Right forelimb (tissue), 1 donor: Measurements from ENCODE around the gene SNUPN.

ENCODE experiments used
- DNase-seq: peaks from one replicate; pipeline ENCODE4 v3.0.0-alpha.2; 2018

Gene SNUPN

DNA sequence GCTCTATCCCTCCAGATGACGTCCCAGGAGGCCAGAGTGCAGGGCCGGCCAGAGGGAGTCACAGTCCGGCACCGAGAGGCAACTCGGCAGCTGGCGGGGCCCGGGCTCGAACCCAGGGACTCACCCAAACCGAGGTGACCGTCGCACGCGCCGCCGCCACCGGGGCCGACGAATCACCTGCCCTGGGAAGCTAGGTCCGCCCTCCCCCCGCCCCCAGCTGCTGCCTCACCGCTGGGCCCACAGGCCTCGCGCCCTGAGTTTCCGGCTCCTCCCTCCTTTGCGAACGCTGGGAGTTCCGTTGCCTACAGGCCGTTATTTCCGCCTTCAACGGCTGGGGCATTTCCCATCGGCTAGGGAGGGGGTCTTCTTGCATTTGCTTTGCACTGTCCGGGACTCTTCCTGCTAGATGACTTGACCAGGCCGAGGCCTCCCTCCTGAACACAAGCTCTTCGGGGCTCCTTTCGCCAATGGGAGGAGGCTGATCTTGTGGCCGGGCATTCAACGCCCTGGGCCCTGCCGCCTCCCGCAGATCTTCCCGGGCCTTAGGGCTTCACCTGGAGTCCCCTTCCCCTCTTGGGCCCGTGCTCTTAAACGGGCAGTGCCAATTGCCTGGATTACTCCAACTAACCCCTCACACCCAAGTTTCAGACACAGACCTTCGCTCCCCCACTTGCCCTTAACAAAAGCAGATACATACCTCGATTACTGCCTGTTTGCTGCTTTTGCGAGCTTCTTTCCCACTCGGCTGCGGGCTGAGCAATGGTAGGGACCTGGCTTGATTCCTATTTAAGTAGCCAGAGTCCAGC lies at the start of gene SNUPN:
SNUPN (minus strand) TSS at position 184 of the 806 bp plus-strand sequence. CDS start 4,674 bp downstream, outside the sequence.
- DNase-seq: peak; percentile 96

DNA sequence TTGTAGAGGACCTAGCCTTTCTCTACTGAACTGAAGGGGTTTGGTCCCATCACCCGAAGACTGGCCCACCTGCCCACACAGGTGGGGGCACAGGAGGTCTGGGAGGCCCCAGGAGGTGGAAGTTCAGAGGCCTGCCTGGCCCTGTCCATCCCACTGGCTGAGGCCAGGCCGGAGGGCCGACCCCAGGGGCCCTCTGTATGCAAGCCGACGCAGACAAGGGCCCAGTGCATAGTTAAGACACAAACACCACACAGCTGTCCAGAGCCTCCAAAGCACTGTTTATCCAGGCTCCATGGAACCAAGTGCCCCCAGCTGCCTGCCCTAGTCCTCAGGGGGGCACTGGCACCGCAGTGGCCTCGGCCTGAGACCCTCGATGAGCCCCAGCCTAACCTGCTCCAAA lies 48.8 kb upstream of the SNUPN start:
- no peak for DNase-seq

DNA sequence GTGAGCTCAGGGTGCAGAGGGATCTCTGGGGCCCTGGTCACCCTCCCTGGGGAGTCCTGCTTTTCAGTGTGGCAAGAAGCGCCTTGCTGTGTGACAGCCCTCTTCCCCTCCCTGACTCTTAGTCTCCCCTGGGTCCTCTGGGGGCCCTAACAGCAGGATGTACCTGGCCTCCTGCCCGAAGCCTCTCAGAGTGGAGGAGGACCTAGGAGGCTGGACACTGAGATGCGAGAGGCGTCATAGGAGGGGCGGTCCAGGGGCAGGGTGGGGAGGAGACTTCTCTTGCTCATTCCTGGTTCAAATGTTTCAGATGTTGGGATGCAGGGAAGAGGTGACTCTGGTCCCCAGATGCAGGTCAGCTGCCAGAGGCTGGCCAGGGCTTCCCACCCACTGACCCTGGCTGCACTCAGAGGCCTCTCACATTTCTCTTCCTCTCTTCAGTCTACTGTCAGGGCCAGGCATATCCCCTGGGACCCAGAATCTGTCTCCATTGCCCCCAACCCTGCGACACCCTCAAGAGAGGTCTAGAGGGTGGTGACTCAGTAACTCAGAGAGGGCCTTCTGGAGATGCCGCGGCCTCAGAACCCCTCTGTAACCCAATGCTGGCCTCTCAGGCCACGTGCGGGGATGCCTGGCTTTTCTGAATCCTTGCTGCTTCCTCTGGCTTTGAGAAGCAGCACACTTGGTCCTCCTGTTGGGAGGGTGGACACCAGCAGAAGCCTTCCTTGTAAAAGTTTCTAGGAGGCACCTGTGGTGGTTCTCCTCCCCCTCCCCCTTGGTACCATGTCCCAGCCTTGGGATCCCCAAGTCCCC lies 48.1 kb upstream of the SNUPN start:
- DNase-seq: peak; percentile 85

DNA sequence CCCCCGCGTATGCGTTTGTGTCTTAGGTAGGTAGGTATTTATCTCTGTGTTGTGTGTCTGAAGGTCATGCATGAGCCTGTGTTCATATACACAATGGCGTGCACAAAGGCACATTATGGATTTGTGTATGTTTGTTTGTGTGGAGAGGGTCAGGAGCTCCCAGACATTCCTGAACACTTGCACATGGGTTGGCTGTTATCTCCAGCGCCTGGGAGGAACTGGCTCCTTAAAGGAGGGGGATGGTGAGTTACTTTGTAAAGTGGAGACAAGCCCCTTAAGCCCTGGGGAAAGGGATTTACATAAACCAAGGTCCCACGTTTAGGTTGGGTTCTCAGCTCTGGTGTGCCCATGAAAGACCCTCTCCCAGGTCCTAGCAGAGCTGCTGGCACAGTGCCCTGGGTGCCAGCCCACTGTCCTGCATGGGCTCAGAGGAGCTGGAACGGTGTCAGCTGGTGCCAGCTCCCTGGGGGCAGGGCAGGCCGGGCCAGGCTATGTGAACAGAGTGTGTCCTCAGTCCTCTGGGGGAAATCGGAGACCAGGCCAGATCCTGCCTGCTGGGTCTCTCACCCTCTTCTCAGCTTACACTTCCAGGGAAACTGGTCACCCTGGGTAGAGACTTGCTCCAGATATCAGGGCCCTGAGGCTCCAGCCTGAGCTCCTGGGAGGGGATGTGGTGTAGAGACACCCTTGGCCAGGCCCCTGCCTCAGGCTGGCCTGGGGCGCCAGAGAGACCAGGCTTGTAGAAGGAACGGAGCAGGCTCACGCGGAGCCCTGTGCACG lies 47.3 kb upstream of the SNUPN start:
- peak; percentile 72 for DNase-seq

DNA sequence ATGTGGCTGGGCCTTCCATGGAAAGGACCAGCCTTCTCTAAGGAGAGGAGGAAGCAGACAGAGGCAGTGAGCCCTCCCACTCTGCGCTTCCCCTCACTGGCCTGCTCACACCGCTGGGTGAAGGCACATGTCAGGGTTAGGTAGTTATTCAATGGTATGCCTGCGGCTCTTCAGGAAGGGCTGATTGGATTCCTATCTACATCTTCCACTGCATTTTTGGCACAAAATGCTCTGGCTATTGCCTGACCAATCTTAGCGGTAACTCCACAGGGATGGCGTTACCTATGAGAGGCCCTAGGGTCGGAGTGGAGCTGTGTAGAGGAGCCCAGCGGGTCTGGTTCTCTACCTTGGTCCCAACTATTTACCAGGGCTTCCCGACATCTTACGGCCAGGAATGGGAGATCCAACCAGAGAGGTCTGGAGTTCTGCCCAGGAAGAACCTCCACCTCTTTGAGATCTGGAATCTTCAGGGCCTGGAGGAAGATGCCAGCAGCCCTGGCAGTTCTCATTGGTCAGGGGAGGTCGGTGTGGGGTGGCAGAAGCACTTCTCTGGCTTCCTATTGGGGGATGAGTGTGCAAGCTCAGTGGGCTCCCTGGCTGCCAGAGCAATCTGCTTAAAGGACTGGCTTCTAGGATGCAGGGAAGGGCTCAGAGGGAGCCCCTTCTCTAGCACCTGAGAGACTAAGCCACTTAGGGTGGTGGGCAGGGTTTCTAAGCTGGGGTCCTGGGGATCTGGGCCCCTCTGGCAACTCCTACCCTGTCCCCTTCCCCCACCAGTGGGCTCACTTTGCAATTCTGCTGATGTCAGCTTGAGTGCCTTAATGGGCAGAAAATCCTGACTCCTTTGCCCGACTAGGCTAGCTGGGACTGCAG lies 46.4 kb upstream of the SNUPN start:
- DNase-seq: no peak

DNA sequence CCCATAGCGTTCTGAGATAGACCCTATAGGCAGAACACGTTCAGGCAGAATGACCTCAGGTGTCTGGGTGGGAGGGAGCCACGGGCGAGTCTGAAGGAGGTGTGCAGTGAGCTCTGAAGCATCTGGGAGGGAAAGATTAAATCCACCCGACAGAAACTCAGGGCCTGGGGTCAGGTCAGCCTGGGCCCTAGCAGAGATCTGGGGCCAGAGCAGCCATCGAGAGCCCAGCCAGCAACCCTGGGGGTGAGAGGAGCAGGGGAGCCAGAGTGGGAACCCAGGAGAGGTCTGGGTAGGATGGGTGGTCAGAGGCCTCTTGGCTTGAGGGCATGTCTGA lies 44.3 kb upstream of the SNUPN start:
- no peak for DNase-seq

DNA sequence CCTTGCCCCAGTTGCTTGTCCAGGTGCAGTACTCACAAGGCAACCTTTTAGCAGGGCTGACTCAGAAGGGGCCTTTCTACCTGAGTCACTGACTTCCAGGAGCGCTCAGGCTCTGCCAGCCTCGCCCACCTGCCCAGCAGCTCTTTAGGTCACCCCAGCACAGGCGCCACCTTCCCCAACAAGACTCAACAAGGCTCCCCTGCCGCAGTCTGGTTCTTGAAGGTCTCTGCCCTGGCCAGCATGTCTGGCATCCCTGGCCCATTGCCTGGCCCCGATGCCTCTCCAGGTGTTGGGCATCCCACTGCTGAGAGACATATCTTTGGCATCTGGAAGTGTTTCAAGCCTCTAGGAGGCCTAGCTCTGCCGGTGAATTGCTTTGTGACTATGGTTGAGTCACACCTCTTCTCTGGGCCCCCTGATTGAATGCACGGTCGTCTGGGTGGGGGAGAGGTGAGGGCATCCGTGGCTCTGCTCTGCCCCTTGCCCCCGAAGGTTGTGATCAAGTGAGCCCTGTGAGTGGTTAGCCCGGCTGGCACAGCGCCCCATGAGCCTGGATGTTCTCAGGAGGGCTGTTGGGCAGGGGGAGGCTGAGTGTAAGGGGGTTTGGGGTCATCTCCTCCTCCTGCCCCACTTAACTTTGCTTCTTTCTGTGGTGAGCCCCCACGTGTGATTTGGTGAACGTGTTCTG lies 43.8 kb upstream of the SNUPN start:
- DNase-seq: no peak

DNA sequence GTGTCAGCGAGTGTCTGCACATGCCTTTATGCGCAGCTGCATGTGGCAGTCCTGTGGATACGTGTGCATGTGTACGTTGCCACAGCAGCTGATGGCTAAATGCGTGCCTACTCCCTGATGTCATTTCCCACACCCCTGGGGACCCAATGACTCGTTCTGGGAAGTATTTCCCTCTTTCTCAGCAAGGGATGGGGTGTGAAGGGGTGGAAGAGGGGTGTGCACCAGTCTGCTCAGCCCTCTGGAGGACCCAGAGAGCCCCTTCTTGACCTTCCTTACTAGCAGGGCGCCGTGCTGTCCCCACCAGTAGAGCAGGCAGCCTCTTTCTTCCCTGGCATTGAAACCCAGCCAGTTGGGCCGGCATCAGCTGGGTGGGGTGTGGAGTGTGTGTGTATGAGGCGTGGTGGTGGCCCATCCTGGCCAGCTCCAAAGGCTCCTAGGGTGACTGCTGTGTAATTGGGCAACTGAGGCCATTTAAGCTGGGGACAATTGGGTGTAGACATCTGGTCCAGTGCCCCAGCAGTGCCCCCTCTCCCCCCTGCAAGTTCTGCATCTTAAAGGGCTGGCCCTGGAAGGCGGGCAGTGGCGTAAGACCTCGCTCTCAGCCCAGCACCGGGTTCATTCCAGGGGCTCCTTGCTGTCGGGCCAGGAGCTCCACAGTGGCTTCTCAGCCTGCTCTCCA lies 41.4 kb upstream of the SNUPN start:
- peak; percentile 77 for DNase-seq

DNA sequence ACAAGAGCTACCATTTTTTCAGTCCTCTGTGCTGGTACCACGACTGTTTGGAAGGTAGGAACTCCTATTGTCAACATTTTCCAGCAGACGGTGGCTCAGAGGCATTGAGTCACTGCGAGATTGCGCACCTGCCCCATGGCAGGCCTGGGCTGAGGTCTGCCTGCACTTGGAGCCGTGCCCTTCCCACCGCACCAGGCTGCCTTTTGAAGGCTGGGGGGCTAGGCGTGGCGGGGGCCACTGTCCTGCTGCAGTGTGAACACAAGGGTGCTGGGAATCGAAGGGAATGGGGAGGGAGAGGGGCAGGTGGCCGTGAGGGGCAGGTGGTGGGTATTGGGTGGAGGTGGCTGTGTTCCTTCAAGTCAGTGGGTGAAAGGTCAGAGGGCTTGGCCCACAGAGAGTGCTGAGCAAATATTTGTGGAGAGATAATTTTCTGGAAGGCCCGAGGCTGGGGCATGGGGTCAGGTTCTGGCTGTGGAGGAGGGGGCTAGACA lies 38.5 kb upstream of the SNUPN start:
- DNase-seq: no peak

DNA sequence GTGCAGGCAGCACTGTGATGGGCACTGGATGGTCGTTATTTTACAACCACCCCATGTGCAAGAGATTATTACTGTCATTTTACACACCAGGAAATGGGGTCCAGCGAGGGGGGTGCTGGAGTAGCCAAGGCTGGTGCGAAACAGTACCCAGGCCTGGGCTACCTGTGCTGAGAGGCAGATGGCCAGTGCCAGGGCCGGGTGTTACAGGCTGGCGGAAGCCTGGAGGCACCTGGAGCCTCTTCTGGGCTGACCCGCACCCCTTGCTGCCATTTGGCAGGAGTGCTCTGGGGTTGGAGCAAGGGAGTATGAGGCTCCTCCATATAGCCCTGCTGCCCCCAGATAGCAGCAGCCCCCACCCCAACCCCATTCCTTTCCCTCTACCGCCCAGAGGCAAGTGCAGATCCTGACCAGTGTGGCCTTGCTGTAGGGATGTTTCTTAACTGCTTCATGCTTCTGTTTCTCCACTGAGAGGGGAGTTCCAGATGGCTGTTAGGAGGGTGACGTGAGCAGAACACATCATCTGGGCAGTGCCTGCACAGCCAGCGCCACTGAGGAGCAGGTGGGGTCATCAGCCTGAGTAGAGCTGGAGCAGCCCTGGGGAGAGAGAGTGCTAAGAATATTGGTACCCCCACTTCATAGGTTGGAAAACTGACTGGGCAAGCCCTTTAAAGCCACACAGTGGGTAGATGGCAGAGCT lies 37.4 kb upstream of the SNUPN start:
- no peak for DNase-seq

DNA sequence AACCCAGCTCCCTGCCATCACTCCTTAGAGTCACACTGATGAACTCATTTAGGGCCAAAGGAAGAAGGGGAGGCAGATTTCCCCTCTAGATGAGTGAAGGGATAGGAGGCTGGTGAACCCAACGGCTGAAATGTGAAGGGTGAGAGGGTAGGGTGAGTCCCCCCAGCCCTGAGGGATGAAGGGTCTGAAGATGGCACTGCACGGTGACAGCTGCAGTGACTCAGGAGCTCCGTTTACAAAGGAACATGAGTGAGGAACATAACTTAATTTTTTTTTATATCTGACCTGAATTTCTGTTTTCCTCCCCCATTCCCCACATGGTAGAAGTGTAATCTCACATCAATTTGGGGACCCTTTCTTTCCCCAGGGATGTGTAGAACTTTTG lies 36.2 kb upstream of the SNUPN start:
- no peak for DNase-seq

DNA sequence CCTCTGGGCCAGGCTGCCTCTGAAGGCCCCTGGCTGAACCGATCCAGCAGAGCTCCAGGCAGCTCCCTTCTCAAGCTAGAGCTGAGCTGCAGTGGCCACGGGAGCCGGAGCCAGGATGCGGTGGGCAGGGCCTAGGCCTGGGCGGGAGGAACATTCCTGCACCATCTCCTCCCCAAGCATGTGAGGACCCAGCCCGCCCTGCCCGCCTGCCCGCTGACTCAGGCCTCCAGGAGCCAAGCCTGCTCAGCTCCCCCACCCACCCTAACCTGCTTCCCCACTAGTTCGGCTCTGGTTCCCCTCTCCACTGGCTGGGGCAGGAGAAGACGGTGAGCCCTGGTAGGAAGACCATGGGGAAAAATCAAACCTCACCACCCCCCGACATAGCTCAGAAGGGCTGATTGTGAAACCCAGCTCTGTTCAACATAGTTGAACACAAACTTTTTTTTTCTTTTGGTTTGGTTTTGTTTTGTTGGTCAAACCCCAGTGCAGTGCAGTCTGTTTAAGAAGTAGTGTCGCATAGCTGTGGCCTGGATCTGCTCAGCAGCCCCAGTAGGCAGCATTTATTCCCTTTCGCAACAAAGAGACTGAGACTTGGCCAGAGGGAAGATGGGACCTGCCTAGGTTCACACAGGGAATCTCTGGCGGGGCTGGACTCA lies 35.7 kb upstream of the SNUPN start:
- peak; percentile 84 for DNase-seq

DNA sequence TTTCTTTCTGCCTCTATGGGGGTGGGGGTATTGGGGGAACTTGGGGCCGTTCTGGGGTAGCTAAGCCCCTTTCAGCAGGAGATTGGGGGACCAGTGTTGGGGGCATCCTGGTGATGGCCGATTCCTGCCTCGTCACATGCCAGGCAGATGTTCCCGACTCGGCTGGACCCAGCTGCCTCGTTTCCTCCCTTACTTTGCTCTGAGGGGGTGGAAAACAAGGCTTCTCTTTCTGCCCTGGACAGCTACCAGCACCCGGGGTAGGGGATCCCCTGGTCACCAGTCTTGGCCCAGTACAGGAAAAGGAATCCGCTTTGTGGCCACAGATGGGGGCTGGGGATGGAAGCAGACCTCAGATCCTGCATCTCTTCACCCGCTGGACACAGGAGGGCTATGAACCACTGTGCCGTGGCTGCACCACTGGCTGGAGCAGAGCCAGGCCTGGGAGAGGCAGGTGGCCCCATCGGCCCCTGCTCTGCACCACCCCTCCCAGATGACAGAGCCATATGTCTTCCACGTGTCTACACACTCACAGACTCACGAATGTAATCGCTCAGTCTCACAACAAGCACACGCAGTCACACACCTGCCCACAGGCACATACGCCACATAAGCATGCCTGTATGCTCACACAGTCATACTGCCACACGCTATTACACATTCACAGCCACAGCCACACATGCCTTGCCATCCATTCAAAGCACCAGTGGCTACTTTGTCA lies 34.6 kb upstream of the SNUPN start:
- no peak for DNase-seq

DNA sequence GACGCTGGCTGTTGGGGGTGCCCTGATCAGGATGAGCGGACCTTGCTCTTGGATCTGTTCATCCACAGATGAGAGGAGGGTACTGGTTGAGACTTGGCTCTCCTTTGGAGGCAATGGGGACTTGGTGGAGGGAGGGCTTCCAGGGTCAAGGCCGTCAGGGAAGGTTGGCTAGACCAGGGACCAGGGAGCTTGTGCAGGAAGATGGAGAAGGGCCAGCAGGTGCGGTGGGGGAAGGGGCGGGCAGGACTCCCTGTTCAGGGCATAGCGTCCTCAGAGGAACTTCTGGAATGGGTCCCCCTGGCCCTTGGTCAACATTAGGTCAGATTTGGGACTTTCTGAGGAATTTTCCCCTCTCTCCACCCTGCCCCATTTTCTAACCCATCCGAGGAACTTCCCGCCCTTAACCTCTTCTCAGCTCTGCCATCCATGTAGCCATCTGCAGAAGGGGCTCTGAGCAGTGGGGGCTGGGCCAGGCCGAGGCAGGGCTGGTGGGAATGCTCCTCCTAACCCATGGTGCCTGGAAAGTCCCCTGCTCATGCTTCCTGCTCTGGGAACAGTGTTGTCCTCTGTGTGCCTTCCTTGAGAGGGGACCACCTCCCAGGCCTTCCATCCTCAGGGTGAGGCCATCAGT lies 33.7 kb upstream of the SNUPN start:
- DNase-seq: no peak

DNA sequence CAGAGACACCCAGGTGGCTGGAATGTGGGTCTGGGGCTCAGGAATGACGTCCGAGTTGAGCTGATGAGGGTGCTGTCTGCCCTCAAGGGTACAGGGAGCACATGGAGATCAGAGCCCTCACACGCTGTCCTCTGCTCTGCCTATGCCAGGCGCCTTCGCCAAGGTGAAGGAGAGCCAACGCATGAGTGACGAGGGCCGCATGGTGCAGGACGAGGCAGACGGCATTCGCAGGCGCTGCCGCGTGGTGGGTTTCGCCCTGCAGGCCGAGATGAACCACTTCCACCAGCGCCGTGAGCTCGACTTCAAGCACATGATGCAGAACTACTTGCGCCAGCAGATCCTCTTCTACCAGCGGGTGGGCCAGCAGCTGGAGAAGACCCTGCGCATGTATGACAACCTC lies 31.3 kb upstream of the SNUPN start:
- no peak for DNase-seq

DNA sequence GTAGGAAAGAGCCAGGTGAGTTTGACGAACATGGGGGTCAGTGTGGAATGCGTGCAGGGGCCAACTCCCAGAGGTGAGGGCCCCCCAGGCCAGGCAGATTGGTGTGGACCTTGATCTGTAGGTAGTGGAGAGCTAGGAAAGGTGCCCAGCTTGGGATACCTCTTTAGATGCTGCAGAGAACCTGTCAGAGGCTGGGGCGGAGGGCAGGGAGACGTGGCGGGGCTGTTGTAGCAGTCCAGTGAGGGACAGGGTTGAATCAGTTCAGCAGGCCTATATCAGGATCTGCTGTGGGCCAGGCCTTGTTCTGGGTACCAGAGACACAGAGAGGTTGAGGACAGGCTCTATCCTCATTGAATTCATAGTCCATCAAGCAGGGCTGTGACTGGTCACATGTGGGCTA lies 30.8 kb upstream of the SNUPN start:
- no peak for DNase-seq

DNA sequence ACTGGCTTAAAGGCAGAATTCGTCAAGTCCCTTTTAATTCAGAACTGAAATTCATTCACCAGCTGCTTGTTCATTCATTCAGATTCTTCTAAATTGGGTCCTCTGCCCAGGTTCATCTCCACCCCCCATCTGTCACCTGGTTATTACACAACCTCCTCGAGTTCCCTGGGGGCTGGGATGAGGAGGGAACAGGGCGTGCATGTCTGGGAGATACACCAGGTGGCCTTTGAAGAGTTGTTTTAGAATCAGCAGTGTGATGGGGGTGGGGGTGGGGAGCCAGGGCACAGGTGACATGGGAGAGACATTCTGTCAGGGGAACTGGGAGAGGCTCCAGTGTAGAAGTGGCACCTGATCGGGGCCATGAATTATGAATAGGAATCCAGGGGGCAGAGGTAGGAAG lies 30.4 kb upstream of the SNUPN start:
- DNase-seq: no peak

DNA sequence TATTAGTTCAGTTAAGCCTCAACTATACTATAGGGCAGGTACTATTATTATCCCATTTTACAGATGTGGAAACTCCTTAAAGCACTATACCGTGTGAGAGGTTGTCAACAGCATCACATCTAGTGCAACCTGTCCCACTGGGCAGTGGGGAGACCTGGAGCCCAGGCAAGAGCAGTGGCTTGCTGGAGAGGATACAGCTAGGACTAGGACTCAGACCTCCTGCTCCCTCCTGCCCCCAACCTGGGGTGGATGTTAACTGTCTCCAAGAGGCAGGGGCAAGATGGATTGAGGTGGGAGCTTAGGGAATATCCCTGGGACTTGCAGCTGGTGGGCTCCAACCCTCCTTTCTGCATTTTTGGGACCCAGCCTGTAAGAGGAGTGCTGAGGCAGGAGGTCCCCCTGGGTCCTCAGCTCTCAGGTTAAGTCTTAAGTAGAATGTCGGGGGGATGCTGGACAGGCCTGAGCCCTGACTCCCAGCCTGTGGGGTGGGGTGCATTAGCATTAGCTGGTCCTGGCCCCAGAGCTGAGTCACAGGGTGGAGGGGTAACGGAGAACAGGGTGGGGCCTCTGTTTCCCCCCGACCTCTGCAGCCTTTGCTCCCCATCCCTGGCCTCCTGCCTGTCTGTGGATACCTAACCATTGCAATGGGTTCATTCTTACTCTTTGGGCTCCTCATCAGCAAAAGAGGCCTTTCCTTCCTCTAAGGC lies 28.8 kb upstream of the SNUPN start:
- no peak for DNase-seq
